GM19455 (cell line): Measurements from ENCODE around the gene RPS15.
"Not testable (repeated sequence)": the region's sequence is repeated elsewhere in the genome, so short reads cannot be mapped to it uniquely, and the experiment has no call there.

Experiments used
- ATAC-seq: cut with Tn5 transposase; IDR thresholded peaks from one replicate; pipeline ENCODE4 v1.9.1; 2021; ENCODE audit not compliant: unreplicated experiment

Gene RPS15

DNA sequence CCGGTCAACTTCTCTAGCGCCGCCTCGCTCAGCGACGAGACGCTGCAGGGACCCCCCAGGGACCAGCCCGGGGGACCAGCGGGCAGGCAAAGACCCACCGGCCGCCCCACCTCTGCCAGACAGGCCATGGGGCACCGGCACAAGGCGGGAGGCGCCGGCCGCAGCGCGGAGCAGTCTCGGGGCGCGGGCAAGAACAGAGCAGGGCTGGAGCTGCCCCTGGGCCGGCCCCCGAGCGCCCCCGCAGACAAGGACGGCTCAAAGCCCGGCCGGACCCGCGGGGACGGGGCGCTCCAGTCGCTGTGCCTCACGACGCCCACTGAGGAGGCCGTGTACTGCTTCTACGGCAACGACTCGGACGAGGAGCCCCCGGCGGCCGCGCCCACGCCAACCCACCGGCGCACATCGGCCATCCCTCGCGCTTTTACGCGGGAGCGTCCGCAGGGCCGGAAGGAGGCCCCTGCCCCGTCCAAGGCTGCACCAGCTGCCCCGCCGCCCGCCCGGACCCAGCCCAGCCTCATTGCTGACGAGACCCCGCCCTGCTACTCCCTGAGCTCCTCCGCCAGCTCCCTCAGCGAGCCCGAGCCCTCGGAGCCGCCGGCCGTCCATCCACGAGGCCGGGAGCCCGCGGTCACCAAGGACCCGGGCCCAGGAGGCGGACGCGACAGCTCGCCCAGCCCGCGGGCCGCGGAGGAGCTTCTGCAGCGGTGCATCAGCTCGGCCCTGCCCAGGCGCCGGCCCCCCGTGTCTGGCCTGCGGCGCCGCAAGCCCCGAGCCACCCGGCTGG lies 29.5 kb downstream of the RPS15 start:
- no peak for ATAC-seq

GRCh38 chr19:1468274-1468820 lies 30.2 kb downstream of the RPS15 start:
- ATAC-seq: no peak

GRCh38 chr19:1468821-1469254 lies 30.6 kb downstream of the RPS15 start:
- ATAC-seq: no peak

DNA sequence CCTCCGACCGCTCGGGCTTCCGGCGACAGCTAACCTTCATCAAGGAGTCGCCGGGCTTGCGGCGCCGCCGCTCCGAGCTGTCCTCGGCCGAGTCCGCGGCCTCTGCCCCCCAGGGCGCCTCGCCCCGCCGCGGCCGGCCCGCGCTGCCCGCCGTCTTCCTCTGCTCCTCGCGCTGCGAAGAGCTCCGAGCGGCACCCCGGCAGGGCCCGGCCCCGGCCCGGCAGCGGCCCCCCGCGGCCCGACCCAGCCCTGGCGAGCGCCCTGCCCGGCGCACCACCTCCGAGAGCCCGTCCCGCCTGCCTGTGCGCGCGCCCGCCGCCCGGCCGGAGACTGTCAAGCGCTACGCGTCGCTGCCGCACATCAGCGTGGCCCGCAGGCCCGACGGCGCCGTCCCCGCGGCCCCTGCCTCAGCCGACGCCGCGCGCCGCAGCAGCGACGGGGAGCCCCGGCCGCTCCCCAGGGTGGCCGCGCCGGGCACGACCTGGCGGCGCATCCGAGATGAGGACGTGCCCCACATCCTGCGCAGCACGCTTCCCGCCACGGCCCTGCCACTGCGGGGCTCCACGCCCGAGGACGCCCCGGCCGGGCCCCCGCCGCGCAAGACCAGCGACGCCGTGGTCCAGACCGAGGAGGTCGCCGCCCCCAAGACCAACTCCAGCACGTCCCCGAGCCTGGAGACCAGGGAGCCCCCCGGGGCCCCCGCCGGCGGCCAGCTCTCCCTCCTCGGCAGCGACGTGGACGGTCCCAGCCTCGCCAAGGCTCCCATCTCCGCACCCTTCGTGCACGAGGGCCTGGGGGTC lies 31.3 kb downstream of the RPS15 start:
- no peak for ATAC-seq

- no peak for ATAC-seq
Measured at GRCh38 chr19:1470055-1470304, 31.8 kb downstream of the RPS15 start.

DNA sequence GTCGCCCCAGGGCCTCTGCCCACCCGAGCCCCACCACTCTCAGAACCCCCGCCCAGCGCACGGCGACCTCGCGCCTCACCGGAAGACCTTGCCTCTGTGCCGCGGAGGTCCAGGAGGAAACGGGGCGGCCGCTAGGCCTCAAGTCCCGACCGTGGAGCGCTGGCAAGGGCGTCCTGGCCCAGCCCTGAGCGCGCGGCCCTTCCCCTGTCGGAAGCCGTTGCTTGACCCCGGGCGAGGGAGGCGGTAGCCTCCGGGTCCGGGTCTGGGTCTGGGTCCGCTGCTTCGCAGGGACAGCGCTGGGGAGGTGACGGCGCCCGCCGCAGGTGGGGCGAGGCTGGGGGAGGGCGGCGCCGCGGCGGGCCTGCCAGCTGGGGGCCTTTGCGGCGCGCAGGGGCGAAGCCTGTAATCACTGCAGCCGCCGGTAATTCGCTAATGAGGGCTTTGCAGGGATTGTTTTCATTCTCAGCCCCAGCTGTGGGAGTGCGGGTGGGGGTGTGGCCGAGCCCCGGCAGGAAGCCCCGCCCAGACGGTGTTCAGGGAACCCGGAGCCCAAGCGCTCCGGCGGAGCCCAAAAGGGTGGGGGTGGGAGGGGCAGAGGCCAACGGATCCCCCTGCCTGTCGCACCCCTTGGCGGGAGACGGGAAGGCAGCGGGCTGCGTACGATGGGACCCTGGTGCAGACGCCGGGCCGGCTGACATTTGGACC lies 32.3 kb downstream of the RPS15 start:
- no peak for ATAC-seq

DNA sequence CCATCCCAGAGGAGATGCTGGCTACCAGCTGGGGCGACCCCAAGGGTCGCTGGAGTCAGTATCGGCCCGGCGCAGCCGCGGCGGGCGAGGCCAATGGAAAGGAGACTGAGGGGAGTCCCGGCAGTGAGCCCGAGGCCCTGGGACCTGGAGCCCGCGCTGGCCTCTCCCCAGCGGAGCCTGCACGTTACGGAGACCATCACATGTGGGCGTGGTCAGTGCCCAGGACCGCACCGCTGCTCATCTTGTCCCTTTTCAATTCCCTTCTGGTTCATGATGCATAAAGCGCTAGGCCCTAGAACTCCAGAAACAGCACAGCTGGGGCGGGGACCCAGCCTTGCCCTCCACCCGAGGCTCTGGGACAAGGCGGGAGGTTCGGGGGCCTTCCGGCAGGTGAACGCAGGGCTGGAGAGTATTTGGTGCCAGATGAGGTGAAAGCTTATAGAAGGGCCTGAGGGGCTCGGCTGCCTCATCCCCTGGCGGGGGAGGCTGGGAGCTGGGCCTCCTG lies 32.9 kb downstream of the RPS15 start:
- no peak for ATAC-seq

DNA sequence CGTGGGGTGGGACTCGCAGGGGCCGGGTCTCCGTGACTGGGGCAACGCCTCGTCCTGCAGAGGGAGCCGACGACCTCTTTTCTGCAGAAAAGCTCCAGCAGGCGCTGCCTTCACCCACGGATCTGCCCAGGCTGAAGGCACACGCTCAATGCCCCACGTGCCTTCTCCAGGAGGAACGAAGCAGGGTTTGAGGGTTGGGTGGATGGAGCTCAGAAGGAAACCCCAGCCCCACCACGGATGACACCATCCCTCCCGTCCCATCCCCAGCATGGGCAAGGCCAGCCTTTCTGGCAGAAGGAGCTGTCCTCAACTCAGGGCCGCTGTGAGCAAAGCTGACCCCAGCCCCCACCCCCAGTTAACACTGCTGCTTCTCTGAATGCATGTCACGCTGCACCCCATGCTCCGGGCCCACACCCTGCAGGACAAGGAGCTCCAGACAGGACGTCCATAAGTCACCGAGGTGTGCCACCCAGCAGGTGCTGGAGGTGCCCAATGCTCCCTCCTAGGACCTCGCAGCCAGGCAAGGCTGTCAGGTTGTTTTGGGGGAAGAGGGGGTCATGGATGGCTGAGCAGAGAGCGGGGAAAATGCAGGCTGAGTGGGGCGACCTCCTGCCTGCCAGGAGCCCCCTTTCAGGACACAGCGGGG lies 33.4 kb downstream of the RPS15 start:
- no peak for ATAC-seq

DNA sequence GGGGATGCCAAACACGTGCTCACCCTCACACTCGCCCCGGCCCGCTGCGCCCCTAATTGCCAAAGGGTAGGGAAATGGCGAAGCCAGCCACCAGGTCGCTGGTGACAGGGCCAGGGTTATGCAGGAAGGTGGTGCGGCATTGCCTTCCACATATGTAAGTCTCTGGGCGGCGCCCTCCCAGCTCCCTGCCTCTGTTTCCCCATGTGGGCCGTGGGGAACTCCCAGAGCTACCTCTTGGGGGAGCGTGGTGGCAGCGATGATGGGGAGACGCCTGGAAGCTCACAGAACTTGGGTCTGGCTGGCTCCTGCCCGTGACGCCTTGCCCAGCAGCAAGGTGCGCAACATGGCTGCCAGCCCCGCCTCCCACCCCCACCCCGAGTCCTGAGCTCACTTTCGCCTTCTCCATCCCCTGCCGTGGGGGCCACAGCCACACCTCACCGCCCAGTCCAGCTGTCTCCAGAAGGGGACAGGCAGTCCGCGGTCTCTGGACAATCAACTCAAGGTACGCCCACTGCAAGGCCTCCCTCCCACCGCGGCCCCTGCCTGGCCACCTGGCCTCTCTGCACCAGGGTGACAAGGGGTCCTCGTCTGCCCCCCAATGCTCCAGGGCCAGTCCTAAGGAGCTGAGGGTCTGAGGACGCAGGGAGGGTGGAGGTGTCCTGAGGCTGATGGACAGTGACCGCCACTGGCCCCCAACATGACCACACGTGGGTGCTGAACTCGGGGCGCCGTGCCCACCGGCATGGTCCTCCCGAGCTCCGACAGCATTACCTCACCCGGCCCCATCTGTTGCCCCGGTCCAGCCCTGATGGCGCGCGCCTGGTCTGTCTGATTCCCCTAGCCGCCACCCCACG lies 34.3 kb downstream of the RPS15 start:
- no peak for ATAC-seq

DNA sequence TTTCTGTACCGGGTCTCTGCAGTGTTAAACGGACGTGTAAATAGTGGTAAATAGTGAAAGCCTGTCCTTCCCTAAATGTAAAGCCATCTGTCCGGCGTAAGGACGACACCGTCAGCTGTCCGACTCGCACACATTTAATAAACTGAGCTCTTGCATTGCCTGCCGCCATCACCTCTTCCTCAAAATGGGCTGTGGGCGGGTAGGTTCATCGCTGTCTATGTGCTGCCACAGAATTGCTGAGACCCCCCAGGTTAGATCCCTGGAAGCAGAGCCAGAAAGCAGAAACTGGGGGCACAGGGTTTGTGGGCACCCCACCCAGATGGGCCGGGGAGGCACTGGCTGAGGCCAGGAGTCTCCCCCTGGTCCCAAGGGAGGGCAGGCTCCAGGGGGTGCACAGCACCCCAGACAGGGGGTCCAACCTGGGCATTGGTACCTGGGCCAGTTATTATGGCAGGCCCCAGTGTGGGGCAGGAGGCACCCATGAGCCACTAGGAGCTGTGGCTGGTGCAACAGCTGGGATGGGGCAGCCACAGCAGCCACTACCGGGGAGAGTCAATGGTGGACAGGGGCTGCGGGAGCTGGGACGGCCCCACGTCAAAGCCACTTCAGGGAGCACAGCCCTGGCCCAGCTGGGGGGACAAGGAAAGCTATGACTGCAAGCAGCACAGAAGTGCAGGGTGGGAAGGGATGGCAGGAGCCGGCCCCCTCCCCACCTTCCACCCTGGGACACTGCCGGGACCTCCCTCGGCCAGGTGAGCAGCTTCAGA lies 35.1 kb downstream of the RPS15 start:
- no peak for ATAC-seq

GRCh38 chr19:1474011-1474764 lies 36.0 kb downstream of the RPS15 start:
- no peak for ATAC-seq

DNA sequence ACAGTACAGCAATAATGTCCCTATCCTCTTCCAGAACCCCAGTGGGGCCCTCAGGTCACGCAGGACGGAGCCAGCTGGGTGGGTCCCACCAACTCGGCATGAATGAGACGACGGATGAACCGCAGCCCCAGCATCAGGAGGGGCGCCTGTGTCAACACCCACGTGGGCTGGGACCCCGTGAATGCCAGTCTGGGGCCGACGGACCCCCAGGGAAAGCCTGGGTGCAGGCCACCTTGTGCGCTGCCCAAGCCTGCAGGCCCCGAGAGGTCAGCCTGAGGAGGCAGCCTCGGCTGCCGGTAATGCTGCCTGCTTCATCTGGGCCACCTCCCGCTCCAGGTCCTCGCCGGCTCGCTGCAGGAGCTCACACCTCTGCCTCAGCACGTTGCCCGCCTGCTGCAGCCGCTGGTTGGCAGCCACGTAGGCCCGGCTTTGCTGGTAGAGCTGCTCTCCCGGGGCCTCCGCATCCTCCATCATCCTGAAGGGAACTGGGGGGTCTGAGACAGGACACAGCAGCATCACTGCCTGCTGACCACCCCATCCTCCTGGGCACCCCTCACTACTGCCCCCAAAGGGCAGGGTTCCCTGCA lies 36.7 kb downstream of the RPS15 start:
- no peak for ATAC-seq

- ATAC-seq: no peak
Measured at GRCh38 chr19:1475751-1476437, 37.7 kb downstream of the RPS15 start.

DNA sequence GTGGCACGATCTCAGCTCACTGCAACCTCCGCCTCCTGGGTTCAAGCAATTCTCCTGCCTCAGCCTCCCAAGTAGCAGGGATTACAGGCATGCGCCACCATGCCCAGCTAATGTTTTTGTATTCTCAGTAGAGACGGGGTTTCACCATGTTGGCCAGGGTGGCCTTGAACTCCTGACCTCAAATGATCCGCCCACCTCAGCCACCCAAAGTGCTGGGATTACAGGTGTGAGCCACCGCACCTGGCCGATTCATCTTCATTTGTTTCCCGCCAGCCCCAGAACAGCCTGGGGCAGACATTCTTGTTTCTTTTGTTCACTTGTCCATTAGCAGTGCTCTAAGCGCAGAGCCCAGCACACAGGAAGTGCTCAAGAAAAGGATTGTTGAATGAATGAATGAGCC lies 38.9 kb downstream of the RPS15 start:
- not testable (repeated sequence) for ATAC-seq

GRCh38 chr19:1478934-1479707 lies 40.9 kb downstream of the RPS15 start, which contains the start of gene C19orf25:
Gene C19orf25 (minus strand): TSS chr19:1479215. CDS start chr19:1478903, 312 bp downstream.
- peak; percentile 86 for ATAC-seq

DNA sequence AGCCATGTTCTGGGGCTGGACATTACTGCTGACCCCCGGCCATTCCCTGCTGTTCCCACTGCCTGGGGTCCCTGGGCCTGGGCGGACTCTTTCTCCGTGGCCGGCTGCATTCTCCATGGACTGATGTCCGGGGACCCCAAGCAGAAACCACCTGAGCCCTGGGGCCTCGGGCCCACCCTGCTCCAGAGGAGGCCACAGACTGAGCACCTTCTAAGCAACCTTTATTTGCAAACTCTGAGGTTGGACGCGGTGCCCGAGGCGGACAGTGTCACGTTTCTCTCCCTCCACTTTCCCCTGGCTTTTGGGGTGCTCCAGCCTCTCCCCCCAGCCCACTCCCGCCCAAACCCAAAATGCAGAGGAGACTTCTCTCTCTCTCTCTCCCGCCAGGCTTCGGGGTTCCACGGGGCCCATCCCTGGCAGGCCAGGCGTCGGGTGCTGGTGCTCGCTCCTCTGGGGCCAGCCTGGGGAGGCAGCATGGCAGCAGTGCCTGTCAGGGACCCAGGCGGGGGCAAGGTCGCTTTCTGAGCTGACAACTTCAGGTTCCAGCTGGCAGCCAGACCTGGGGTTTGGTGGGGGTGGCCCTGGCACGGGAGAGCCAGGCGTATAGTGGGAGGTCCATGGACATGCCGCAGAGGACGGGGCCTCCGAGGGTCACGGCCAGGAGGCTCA lies 43.2 kb downstream of the RPS15 start:
- no peak for ATAC-seq
